CD4-positive, CD25-positive, alpha-beta regulatory T cell (primary cell): Measurements from ENCODE around the gene RPA3. TPM values are rescaled to one million over a fixed set of nuclear protein-coding genes. Genes with fewer than 3 reads are reported as not detected.

ENCODE experiments used
- ATAC-seq, 2 donors: fragments of 150-1000 bp; cut with Tn5 transposase; one replicate each; pipeline ENCODE4 v1.10.0; 2021; ENCODE audit warnings: low read depth in 2 of 2, moderate number of reproducible peaks in 2 of 2, moderate library complexity in 1 of 2
- DNase-seq, 3 donors: peaks; one replicate each; pipeline versions ENCODE4 v3.0.0 to v3.0.0-alpha.2; 2012 to 2022; ENCODE audit warnings: mixed read lengths in 1 of 3
- H3K27ac ChIP-seq: one replicate; pipeline ENCODE4 v1.7.0; 2013; ENCODE audit warnings: mild to moderate bottlenecking, low read length; ENCODE audit not compliant: insufficient read depth, poor library complexity, severe bottlenecking
- H3K27me3 ChIP-seq: one replicate; pipeline ENCODE4 v1.7.0; 2013; ENCODE audit warnings: low read length; ENCODE audit not compliant: control insufficient read depth, insufficient read depth
- H3K36me3 ChIP-seq: one replicate; pipeline ENCODE4 v1.7.0; 2013; ENCODE audit warnings: mild to moderate bottlenecking, low read length, moderate library complexity; ENCODE audit not compliant: control insufficient read depth, insufficient read depth
- H3K4me1 ChIP-seq: 2 replicates; pipeline ENCODE4 v1.7.0; 2013; ENCODE audit warnings: mild to moderate bottlenecking, low read length; ENCODE audit not compliant: insufficient read depth, control insufficient read depth, poor library complexity, severe bottlenecking
- H3K4me3 ChIP-seq: one replicate; pipeline ENCODE4 v1.7.0; 2013; ENCODE audit warnings: low read depth, mild to moderate bottlenecking, low read length, moderate library complexity
- H3K9me3 ChIP-seq, 2 experiments: 1 replicate in 1 of 2; 2 replicates in 1 of 2; pipeline ENCODE4 v1.7.0; 2013; ENCODE audit warnings: low read length in 2 of 2, mild to moderate bottlenecking in 1 of 2, moderate library complexity in 1 of 2; ENCODE audit not compliant: control insufficient read depth in 2 of 2
- H3K27ac Mint-ChIP-seq, 3 donors: one replicate each; pipeline ENCODE4 v1.8.0; 2020 to 2022; ENCODE audit warnings: mild to moderate bottlenecking in 3 of 3, mixed read lengths in 3 of 3, moderate library complexity in 2 of 3
- H3K27me3 Mint-ChIP-seq: one replicate; pipeline ENCODE4 v1.8.0; 2022; ENCODE audit warnings: mild to moderate bottlenecking, mixed read lengths
- H3K36me3 Mint-ChIP-seq: one replicate; pipeline ENCODE4 v1.8.0; 2020; ENCODE audit warnings: mixed read lengths
- H3K4me1 Mint-ChIP-seq, 4 donors: one replicate each; pipeline ENCODE4 v1.8.0; 2020 to 2022; ENCODE audit warnings: mixed read lengths in 4 of 4, mild to moderate bottlenecking in 1 of 4
- H3K4me3 Mint-ChIP-seq, 4 donors: one replicate each; pipeline ENCODE4 v1.8.0; 2020 to 2022; ENCODE audit warnings: mild to moderate bottlenecking in 4 of 4, mixed read lengths in 4 of 4, moderate library complexity in 3 of 4
- H3K9me3 Mint-ChIP-seq, 7 donors: one replicate each; pipeline ENCODE4 v1.8.0; 2020 to 2022; ENCODE audit warnings: mixed read lengths in 7 of 7, mild to moderate bottlenecking in 3 of 7, moderate library complexity in 2 of 7
- polyA plus RNA-seq, 4 donors: library from polyadenylated mRNA; unstranded; fragments of 300-500 nt; fragmentation: Illumina TruSeq; gene quantifications; one replicate each; pipeline ENCODE4 v1.2.3, GENCODE V29; 2021
- total RNA-seq: library from RNA; stranded (reverse); gene quantifications from one replicate; pipeline ENCODE4 v1.2.3, GENCODE V29; 2022

The RPA3 gene
- total and polyA plus RNA-seq, 5 donors from 2014 or later, result 29.9 to 138 (median 106) TPM

DNA sequence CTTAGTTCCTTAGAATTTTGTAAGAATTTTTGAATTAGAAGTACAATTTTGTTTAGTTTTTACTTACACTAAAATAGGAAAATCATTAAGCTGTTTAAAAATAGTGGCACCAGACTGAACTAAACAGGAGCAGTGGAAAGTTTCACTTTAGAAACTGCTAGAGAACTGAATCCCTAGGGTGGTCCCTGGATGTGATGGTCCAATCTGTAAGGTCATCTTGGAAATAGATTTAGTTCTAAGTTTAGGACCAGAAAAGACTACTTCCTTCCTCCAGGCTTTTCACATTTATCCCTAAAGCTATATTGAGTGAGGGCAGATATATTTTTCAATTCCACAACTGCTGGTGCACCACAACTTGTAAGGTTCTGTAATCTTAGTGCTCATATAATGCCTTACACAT is 19.0 kb downstream of the RPA3 start:
- Histone ChIP-seq H3K36me3 (peaks cover 1% of the 10 kb centered on the region), H3K9me3 (no peaks in the 10 kb centered on the region), H3K27me3 (no peaks in the 10 kb centered on the region), H3K27ac (no peak overlapping the region), H3K4me3 (no peak overlapping the region), H3K4me1 (no peaks in the 10 kb centered on the region)
- Mint-ChIP-seq H3K9me3 (peaks cover 0 to 4% (median 0%) of the 10 kb centered on the region in 7 donors), H3K27ac (peak overlapping the region in 1 of 3 donors; percentile 6), H3K4me1 (peaks cover 14 to 44% (median 24%) of the 10 kb centered on the region in 4 donors), H3K4me3 (no peak overlapping the region), H3K36me3 (peaks cover 24% of the 10 kb centered on the region), H3K27me3 (no peaks in the 10 kb centered on the region)
- ATAC-seq (no peak), DNase-seq (no peak)

DNA sequence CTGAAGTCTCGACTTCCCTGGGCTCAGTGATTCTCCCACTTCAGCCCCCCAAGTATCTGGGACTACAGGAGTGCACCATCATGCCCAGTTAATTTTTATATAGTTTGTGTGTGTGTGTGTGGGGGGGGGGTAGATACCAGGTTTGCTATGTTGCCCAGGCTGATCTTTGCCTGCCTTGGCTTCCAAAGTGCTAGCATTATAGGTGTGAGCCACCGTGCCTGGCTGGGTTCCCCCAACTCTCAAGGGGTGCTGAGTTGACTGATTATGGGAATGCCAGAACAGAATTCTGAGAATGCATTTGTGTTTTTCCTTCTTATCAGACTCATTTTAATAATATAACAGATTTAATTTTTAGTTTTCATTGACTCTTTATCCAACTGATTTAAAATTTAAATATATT is 19.5 kb downstream of the RPA3 start:
- H3K9me3 Mint-ChIP-seq, result peaks cover 0 to 4% (median 0%) of the 10 kb centered on the region in 7 donors

GRCh38 chr7:7696458-7697119 is 21.8 kb downstream of the RPA3 start:
- Mint-ChIP-seq H3K36me3 (peaks cover 26% of the 10 kb centered on the region), H3K27me3 (no peaks in the 10 kb centered on the region), H3K4me3 (no peak overlapping the region), H3K9me3 (peaks cover 0 to 4% (median 0%) of the 10 kb centered on the region in 7 donors), H3K4me1 (peaks cover 12 to 44% (median 19%) of the 10 kb centered on the region in 4 donors), H3K27ac (peak overlapping the region in 1 of 3 donors; percentile 74)
- no peak for ATAC-seq
- H3K9me3 ChIP-seq, result no peaks in the 10 kb centered on the region
- no peak for DNase-seq
- no peak overlapping the region for H3K4me3 ChIP-seq
- peaks cover 8% of the 10 kb centered on the region for H3K36me3 ChIP-seq
- H3K27ac ChIP-seq, result no peak overlapping the region
- no peaks in the 10 kb centered on the region for H3K4me1 ChIP-seq
- H3K27me3 ChIP-seq, result no peaks in the 10 kb centered on the region

More for the DNA sequence above, 19.5 kb downstream of the RPA3 start:
- H3K36me3 ChIP-seq, result peaks cover 4% of the 10 kb centered on the region
- Mint-ChIP-seq H3K27me3 (no peaks in the 10 kb centered on the region), H3K36me3 (peaks cover 27% of the 10 kb centered on the region), H3K4me1 (peaks cover 14 to 44% (median 24%) of the 10 kb centered on the region in 4 donors), H3K4me3 (no peak overlapping the region), H3K27ac (no peak overlapping the region)
- H3K4me3 ChIP-seq, result no peak overlapping the region
- H3K9me3 ChIP-seq, result no peaks in the 10 kb centered on the region
- no peaks in the 10 kb centered on the region for H3K4me1 ChIP-seq
- no peak for ATAC-seq
- H3K27ac ChIP-seq, result no peak overlapping the region
- DNase-seq, result no peak
- H3K27me3 ChIP-seq, result no peaks in the 10 kb centered on the region

DNA sequence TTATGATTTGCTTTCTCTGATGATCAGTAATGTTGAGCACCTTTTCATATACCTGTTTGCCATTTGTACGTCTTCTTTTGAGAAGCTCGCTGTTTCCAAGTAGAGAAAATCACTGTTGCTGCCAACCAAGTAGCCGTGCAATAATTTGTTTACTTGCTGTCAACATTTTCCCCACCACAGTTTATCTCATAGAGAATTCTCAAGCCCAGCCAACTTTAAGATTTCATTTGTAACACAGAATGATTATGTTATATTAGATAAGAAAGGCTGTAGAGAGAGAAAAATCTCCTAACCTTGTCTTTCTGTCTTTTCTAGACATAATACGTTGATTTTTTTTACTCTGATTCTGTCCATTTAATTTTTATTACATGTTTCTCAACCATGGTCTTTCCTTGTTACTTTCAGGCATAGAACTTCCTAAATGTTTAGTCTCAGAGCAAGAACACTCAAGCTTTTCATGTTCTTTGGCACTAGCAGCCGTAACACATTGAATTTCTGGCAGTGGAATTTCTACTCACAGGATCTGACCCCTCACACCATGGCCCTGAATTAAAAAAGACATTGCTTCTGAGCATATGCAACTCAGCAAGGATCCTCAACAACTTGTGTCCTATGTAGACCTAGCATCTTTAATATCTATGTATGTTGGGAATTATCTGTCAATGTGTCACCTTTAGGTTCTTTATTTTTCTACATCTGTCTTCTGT is 23.1 kb downstream of the RPA3 start:
- peaks cover 0 to 4% (median 0%) of the 10 kb centered on the region in 7 donors for H3K9me3 Mint-ChIP-seq
- H3K36me3 Mint-ChIP-seq, result peaks cover 26% of the 10 kb centered on the region
- peaks cover 8% of the 10 kb centered on the region for H3K36me3 ChIP-seq
- H3K4me3 Mint-ChIP-seq, result no peak overlapping the region
- no peak overlapping the region for H3K27ac Mint-ChIP-seq
- no peak overlapping the region for H3K4me3 ChIP-seq
- H3K27me3 ChIP-seq, result no peaks in the 10 kb centered on the region
- H3K27me3 Mint-ChIP-seq, result no peaks in the 10 kb centered on the region
- no peak for ATAC-seq
- no peak for DNase-seq
- H3K4me1 Mint-ChIP-seq, result peaks cover 9 to 37% (median 15%) of the 10 kb centered on the region in 4 donors
- no peaks in the 10 kb centered on the region for H3K4me1 ChIP-seq
- H3K9me3 ChIP-seq, result no peaks in the 10 kb centered on the region
- no peak overlapping the region for H3K27ac ChIP-seq

GRCh38 chr7:7694542-7694941 is 23.9 kb downstream of the RPA3 start:
- H3K4me1 ChIP-seq, result no peaks in the 10 kb centered on the region
- Mint-ChIP-seq H3K27me3 (no peaks in the 10 kb centered on the region), H3K4me3 (no peak overlapping the region), H3K4me1 (peaks cover 3 to 32% (median 13%) of the 10 kb centered on the region in 4 donors), H3K9me3 (peaks cover 0 to 4% (median 0%) of the 10 kb centered on the region in 7 donors), H3K27ac (no peak overlapping the region), H3K36me3 (peaks cover 26% of the 10 kb centered on the region)
- H3K36me3 ChIP-seq, result peaks cover 8% of the 10 kb centered on the region
- DNase-seq, result no peak
- no peak overlapping the region for H3K27ac ChIP-seq
- no peaks in the 10 kb centered on the region for H3K9me3 ChIP-seq
- H3K27me3 ChIP-seq, result no peaks in the 10 kb centered on the region
- no peak for ATAC-seq
- H3K4me3 ChIP-seq, result no peak overlapping the region

- Histone ChIP-seq H3K27me3 (no peaks in the 10 kb centered on the region), H3K4me3 (no peak overlapping the region), H3K27ac (no peak overlapping the region), H3K9me3 (no peaks in the 10 kb centered on the region), H3K4me1 (no peaks in the 10 kb centered on the region), H3K36me3 (peaks cover 8% of the 10 kb centered on the region)
- DNase-seq (no peak), ATAC-seq (no peak)
- H3K27ac Mint-ChIP-seq, result no peak overlapping the region
- no peaks in the 10 kb centered on the region for H3K27me3 Mint-ChIP-seq
- peaks cover 0 to 30% (median 15%) of the 10 kb centered on the region in 4 donors for H3K4me1 Mint-ChIP-seq
- H3K36me3 Mint-ChIP-seq, result peaks cover 26% of the 10 kb centered on the region
- H3K9me3 Mint-ChIP-seq, result peaks cover 0 to 4% (median 0%) of the 10 kb centered on the region in 7 donors
- H3K4me3 Mint-ChIP-seq, result no peak overlapping the region
Measured at GRCh38 chr7:7693881-7694280, 24.5 kb downstream of the RPA3 start.

GRCh38 chr7:7688956-7689355 is 29.5 kb downstream of the RPA3 start:
- Histone ChIP-seq H3K27ac (no peak overlapping the region), H3K27me3 (no peaks in the 10 kb centered on the region), H3K4me3 (no peak overlapping the region), H3K4me1 (no peaks in the 10 kb centered on the region), H3K36me3 (peaks cover 7% of the 10 kb centered on the region), H3K9me3 (no peaks in the 10 kb centered on the region)
- no peaks in the 10 kb centered on the region for H3K27me3 Mint-ChIP-seq
- peaks cover 6 to 34% (median 16%) of the 10 kb centered on the region in 4 donors for H3K4me1 Mint-ChIP-seq
- ATAC-seq (no peak), DNase-seq (no peak)
- peaks cover 28% of the 10 kb centered on the region for H3K36me3 Mint-ChIP-seq
- no peak overlapping the region for H3K4me3 Mint-ChIP-seq
- no peaks in the 10 kb centered on the region for H3K9me3 Mint-ChIP-seq
- H3K27ac Mint-ChIP-seq, result no peak overlapping the region
